Neural cell (in vitro differentiated cells): Measurements from ENCODE around the gene TLL1. TPM values are rescaled to one million over a fixed set of nuclear protein-coding genes. Genes with fewer than 3 reads are reported as not detected.

Experiments used
- H2AFZ ChIP-seq: fragments of 200-600, 300-800 bp; sonication (generic), shearing (Covaris generic); 2 replicates; pipeline ENCODE4 v1.6.0; 2014; ENCODE audit warnings: low read depth, mild to moderate bottlenecking, antibody characterized with exemption, low read length, moderate library complexity
- H3F3A ChIP-seq: fragments of 200-600 bp; shearing (Covaris generic); 2 replicates; pipeline ENCODE4 v1.6.1; 2016; ENCODE audit warnings: mild to moderate bottlenecking, moderate library complexity, mixed read lengths, antibody characterized with exemption, low read length; ENCODE audit not compliant: insufficient read depth, poor library complexity, severe bottlenecking
- H3K27ac ChIP-seq: fragments of 200-600, 300-800 bp; sonication (generic), shearing (Covaris generic); 2 replicates; pipeline ENCODE4 v1.5.1; 2014; ENCODE audit warnings: mild to moderate bottlenecking, low read length, moderate library complexity
- H3K27me3 ChIP-seq: fragments of 300-800, 200-600 bp; sonication (generic), shearing (Covaris generic); 2 replicates; pipeline ENCODE4 v1.6.0; 2014; ENCODE audit warnings: mild to moderate bottlenecking, low read depth, low read length, moderate library complexity; ENCODE audit not compliant: insufficient read depth
- H3K36me3 ChIP-seq: fragments of 300-800, 200-600 bp; sonication (generic), shearing (Covaris generic); 2 replicates; pipeline ENCODE4 v1.5.1; 2014; ENCODE audit warnings: mild to moderate bottlenecking, antibody characterized with exemption, low read length, moderate library complexity; ENCODE audit not compliant: insufficient read depth
- H3K4me2 ChIP-seq: fragments of 300-800, 200-600 bp; sonication (generic), shearing (Covaris generic); 2 replicates; pipeline ENCODE4 v1.6.0; 2014; ENCODE audit warnings: mild to moderate bottlenecking, low read length
- H3K4me3 ChIP-seq: fragments of 300-800, 200-600 bp; sonication (generic), shearing (Covaris generic); 2 replicates; pipeline ENCODE4 v1.5.1; 2014; ENCODE audit warnings: mild to moderate bottlenecking, low read length, moderate library complexity
- H3K79me2 ChIP-seq: fragments of 200-600 bp; shearing (Covaris generic); replicated peaks from 2 replicates; pipeline ENCODE4 v1.6.0; 2014; ENCODE audit warnings: mild to moderate bottlenecking, low read length, moderate library complexity; ENCODE audit not compliant: insufficient read depth
- H3K9ac ChIP-seq: fragments of 300-800, 200-600 bp; sonication (generic), shearing (Covaris generic); 2 replicates; pipeline ENCODE4 v1.6.1; 2016; ENCODE audit warnings: mild to moderate bottlenecking, low read length, mixed read lengths
- H3K9me2 ChIP-seq: fragments of 200-600 bp; shearing (Covaris generic); 2 replicates; pipeline ENCODE4 v1.6.1; 2016; ENCODE audit warnings: mild to moderate bottlenecking, low read length, mixed read lengths; ENCODE audit not compliant: insufficient read depth
- H3K9me3 ChIP-seq: fragments of 200-600, 300-800 bp; sonication (generic), shearing (Covaris generic); 2 replicates; pipeline ENCODE4 v1.6.1; 2016; ENCODE audit warnings: mild to moderate bottlenecking, mixed run types, low read length, moderate library complexity, mixed read lengths
- H4K20me1 ChIP-seq: fragments of 200-600 bp; shearing (Covaris generic); 2 replicates; pipeline ENCODE4 v1.6.1; 2016; ENCODE audit warnings: mild to moderate bottlenecking, mixed run types; ENCODE audit not compliant: insufficient read depth
- EP300 ChIP-seq: fragments of 450-650 bp; conservative IDR thresholded peaks from 2 replicates; pipeline ENCODE4 v1.6.1; 2014; ENCODE audit warnings: antibody characterized with exemption, mild to moderate bottlenecking, moderate library complexity; ENCODE audit not compliant: poor library complexity, severe bottlenecking
- EZH2 ChIP-seq: fragments of 200-600, 300-800 bp; shearing (Covaris generic), sonication (generic); IDR thresholded peaks from 2 replicates; pipeline ENCODE4 v1.6.1; 2014; ENCODE audit warnings: antibody characterized with exemption, low read length, borderline replicate concordance, mild to moderate bottlenecking; ENCODE audit not compliant: insufficient read depth, poor library complexity, severe bottlenecking
- MXI1 ChIP-seq: fragments of 450-650 bp; conservative IDR thresholded peaks from 2 replicates; pipeline ENCODE4 v1.6.1; 2014; ENCODE audit warnings: antibody characterized with exemption, mild to moderate bottlenecking; ENCODE audit not compliant: poor library complexity, severe bottlenecking
- POLR2AphosphoS5 ChIP-seq: IDR thresholded peaks from 2 replicates; pipeline ENCODE4 v1.6.1; 2012
- RAD21 ChIP-seq: fragments of 450-650 bp; conservative IDR thresholded peaks from 2 replicates; pipeline ENCODE4 v1.6.1; 2014; ENCODE audit warnings: antibody characterized with exemption, mild to moderate bottlenecking, moderate library complexity
- SMC3 ChIP-seq: fragments of 450-650 bp; conservative IDR thresholded peaks from 2 replicates; pipeline ENCODE4 v1.6.1; 2014; ENCODE audit warnings: antibody characterized with exemption, mild to moderate bottlenecking, moderate library complexity; ENCODE audit not compliant: poor library complexity
- TAF1 ChIP-seq: IDR thresholded peaks from 2 replicates; pipeline ENCODE4 v1.6.1; 2012; ENCODE audit warnings: low read depth
- polyA plus RNA-seq: library from polyadenylated mRNA; depleted of rRNA; stranded (reverse); fragments of >200 nt; gene quantifications from 2 replicates; pipeline ENCODE4 v1.2.3, GENCODE V29; 2014
- TF ChIP-seq, protein P1 (sequence below): fragments of 450-650 bp; IDR thresholded peaks from 2 replicates; pipeline ENCODE4 v1.5.1; 2014; ENCODE audit warnings: antibody characterized with exemption, mild to moderate bottlenecking, moderate library complexity; ENCODE audit not compliant: poor library complexity, severe bottlenecking
- TF ChIP-seq, protein P2 (sequence below): IDR thresholded peaks from 2 replicates; pipeline ENCODE4 v1.6.1; 2012; ENCODE audit warnings: borderline replicate concordance

TLL1 gene
- polyA plus RNA-seq, 1 donor from 2014 or later = not detected

DNA sequence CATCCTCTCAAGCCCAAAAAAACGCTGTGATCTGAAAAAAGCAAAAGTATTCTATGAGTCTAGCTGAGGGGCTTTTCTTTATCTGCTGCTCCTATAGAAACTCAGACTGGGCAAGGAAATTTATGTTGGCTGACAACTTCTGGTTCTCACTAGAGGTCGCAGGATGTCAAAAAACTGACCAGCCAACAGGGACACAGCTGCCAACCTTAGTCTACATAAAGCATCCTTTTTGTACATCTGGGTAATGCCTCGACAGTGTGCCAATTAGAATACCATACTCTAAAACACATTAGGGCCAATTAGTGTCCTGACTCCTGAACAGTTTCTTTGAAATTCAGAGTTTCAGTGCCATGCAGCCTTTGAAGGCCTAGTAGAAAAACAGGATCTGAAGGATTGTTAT is 8.8 kb upstream of the TLL1 start:
- H2AFZ ChIP-seq = no peak overlapping the region

GRCh38 chr4:165866019-165866650 is 6.9 kb upstream of the TLL1 start:
- H3F3A ChIP-seq = no peaks in the 10 kb centered on the region
- no peaks in the 10 kb centered on the region for H3K9me2 ChIP-seq
- no peaks in the 10 kb centered on the region for H3K9me3 ChIP-seq
- H3K36me3 ChIP-seq = no peaks in the 10 kb centered on the region
- no peak overlapping the region for H2AFZ ChIP-seq
- H3K4me3 ChIP-seq = no peak overlapping the region
- H3K4me2 ChIP-seq = no peak overlapping the region
- no peak overlapping the region for H3K27ac ChIP-seq
- H4K20me1 ChIP-seq = no peaks in the 10 kb centered on the region
- H3K79me2 ChIP-seq = no peaks in the 10 kb centered on the region
- TF ChIP-seq SMC3 = no peak
- TF ChIP-seq TAF1 = no peak
- no peak for TF ChIP-seq POLR2AphosphoS5
- TF ChIP-seq, protein P1, sequence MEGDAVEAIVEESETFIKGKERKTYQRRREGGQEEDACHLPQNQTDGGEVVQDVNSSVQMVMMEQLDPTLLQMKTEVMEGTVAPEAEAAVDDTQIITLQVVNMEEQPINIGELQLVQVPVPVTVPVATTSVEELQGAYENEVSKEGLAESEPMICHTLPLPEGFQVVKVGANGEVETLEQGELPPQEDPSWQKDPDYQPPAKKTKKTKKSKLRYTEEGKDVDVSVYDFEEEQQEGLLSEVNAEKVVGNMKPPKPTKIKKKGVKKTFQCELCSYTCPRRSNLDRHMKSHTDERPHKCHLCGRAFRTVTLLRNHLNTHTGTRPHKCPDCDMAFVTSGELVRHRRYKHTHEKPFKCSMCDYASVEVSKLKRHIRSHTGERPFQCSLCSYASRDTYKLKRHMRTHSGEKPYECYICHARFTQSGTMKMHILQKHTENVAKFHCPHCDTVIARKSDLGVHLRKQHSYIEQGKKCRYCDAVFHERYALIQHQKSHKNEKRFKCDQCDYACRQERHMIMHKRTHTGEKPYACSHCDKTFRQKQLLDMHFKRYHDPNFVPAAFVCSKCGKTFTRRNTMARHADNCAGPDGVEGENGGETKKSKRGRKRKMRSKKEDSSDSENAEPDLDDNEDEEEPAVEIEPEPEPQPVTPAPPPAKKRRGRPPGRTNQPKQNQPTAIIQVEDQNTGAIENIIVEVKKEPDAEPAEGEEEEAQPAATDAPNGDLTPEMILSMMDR = no peak
- no peak for TF ChIP-seq EZH2
- no peak for TF ChIP-seq EP300
- no peak for TF ChIP-seq MXI1
- TF ChIP-seq, protein P2, sequence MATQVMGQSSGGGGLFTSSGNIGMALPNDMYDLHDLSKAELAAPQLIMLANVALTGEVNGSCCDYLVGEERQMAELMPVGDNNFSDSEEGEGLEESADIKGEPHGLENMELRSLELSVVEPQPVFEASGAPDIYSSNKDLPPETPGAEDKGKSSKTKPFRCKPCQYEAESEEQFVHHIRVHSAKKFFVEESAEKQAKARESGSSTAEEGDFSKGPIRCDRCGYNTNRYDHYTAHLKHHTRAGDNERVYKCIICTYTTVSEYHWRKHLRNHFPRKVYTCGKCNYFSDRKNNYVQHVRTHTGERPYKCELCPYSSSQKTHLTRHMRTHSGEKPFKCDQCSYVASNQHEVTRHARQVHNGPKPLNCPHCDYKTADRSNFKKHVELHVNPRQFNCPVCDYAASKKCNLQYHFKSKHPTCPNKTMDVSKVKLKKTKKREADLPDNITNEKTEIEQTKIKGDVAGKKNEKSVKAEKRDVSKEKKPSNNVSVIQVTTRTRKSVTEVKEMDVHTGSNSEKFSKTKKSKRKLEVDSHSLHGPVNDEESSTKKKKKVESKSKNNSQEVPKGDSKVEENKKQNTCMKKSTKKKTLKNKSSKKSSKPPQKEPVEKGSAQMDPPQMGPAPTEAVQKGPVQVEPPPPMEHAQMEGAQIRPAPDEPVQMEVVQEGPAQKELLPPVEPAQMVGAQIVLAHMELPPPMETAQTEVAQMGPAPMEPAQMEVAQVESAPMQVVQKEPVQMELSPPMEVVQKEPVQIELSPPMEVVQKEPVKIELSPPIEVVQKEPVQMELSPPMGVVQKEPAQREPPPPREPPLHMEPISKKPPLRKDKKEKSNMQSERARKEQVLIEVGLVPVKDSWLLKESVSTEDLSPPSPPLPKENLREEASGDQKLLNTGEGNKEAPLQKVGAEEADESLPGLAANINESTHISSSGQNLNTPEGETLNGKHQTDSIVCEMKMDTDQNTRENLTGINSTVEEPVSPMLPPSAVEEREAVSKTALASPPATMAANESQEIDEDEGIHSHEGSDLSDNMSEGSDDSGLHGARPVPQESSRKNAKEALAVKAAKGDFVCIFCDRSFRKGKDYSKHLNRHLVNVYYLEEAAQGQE = no peak
- no peak for TF ChIP-seq RAD21
- H3K9ac ChIP-seq = no peak overlapping the region
- H3K27me3 ChIP-seq = peaks cover 12% of the 10 kb centered on the region

More for the DNA sequence above, 8.8 kb upstream of the TLL1 start:
- no peaks in the 10 kb centered on the region for H4K20me1 ChIP-seq
- H3K27ac ChIP-seq = no peak overlapping the region
- no peaks in the 10 kb centered on the region for H3K36me3 ChIP-seq
- TF ChIP-seq TAF1 (no peak), SMC3 (no peak), EP300 (no peak), POLR2AphosphoS5 (no peak), RAD21 (no peak), EZH2 (no peak), MXI1 (no peak)
- TF ChIP-seq, protein P1 = no peak
- TF ChIP-seq, protein P2 = no peak
- no peak overlapping the region for H3K4me2 ChIP-seq
- H3K9me3 ChIP-seq = no peaks in the 10 kb centered on the region
- no peaks in the 10 kb centered on the region for H3K79me2 ChIP-seq
- H3K9me2 ChIP-seq = no peaks in the 10 kb centered on the region
- H3K27me3 ChIP-seq = no peaks in the 10 kb centered on the region
- H3F3A ChIP-seq = no peaks in the 10 kb centered on the region
- H3K4me3 ChIP-seq = no peak overlapping the region
- H3K9ac ChIP-seq = no peak overlapping the region
